ENCODE data around the gene FDXR.

GRCh38 chr17:74862919-74863318, 9.9 kb downstream of the FDXR start:
- TF ChIP-seq EZH2 (IDR thresholded peaks at IDR 0.05) (no peak), POLR2AphosphoS5 (IDR thresholded peaks at IDR 0.05; ENCODE audit: borderline replicate concordance, low read depth, low read length) (no peak), FOXP2 (optimal IDR thresholded peaks at IDR 0.05; ENCODE audit: control extremely low read depth, extremely low read length, insufficient read depth) (no peak)
